Breast epithelium (tissue), 3 donors: ENCODE measurements around the gene OST4.

Experiments
- POLR2A ChIP-seq: fragments of 450-650 bp; IDR thresholded peaks from one replicate; pipeline ENCODE4 v1.6.1; 2016; ENCODE audit warnings: antibody characterized with exemption, mild to moderate bottlenecking, moderate library complexity
- POLR2AphosphoS5 ChIP-seq, 3 donors: sonication (generic); formaldehyde crosslinking; IDR thresholded peaks; one replicate each; pipeline ENCODE4 v1.6.1; 2017; ENCODE audit warnings: antibody characterized with exemption in 3 of 3
- TF ChIP-seq, protein P1 (sequence below), 3 donors: fragments of 450-650 bp; IDR thresholded peaks; one replicate each; pipeline ENCODE4 v1.5.1; 2016 to 2017; ENCODE audit warnings: antibody characterized with exemption in 3 of 3, mild to moderate bottlenecking in 3 of 3, moderate library complexity in 3 of 3

DNA sequence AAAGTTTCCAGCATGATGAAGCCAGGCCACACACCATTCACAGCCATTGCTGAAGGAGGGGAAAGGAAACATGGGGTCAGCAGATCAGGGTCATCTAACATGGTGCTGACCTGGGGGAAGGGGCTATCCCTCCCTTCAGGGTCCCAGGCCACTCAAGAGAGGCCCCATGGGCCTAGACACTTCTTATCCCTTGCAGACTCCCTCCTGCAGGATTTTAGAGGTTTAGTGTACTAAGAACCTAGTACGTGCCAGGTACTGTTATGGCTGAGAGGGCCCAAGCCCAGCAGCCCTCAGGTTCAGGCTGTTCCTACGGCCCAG, 23.9 kb upstream of the OST4 start:
- TF ChIP-seq, protein P1, sequence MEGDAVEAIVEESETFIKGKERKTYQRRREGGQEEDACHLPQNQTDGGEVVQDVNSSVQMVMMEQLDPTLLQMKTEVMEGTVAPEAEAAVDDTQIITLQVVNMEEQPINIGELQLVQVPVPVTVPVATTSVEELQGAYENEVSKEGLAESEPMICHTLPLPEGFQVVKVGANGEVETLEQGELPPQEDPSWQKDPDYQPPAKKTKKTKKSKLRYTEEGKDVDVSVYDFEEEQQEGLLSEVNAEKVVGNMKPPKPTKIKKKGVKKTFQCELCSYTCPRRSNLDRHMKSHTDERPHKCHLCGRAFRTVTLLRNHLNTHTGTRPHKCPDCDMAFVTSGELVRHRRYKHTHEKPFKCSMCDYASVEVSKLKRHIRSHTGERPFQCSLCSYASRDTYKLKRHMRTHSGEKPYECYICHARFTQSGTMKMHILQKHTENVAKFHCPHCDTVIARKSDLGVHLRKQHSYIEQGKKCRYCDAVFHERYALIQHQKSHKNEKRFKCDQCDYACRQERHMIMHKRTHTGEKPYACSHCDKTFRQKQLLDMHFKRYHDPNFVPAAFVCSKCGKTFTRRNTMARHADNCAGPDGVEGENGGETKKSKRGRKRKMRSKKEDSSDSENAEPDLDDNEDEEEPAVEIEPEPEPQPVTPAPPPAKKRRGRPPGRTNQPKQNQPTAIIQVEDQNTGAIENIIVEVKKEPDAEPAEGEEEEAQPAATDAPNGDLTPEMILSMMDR (IDR thresholded peaks at IDR 0.05) = no peak
- no peak for TF ChIP-seq POLR2A
- no peak for TF ChIP-seq POLR2AphosphoS5 (IDR thresholded peaks at IDR 0.05)
